DLD1 (cell line): ENCODE results near the gene ZNF22.

Experiments used
- in situ Hi-C: cut with HindIII; loops from 2 replicates; pipeline ENCODE4 v1.10.0; 2017; ENCODE audit warnings: low sequenced_read_pairs

Gene ZNF22

GRCh38 chr10:44989597-44990301 lies 11.0 kb upstream of the ZNF22 start:
- in situ Hi-C loops, result no loop called here

- in situ Hi-C loops, result no loop called here
Measured at GRCh38 chr10:44990302-44990655, 10.4 kb upstream of the ZNF22 start.

GRCh38 chr10:44990965-44991364 lies 9.8 kb upstream of the ZNF22 start:
- in situ Hi-C loops, result no loop called here

GRCh38 chr10:44991571-44991970 lies 9.2 kb upstream of the ZNF22 start:
- in situ Hi-C loops, result no loop called here

GRCh38 chr10:44992070-44992731 lies 8.5 kb upstream of the ZNF22 start:
- in situ Hi-C loops, result no loop called here

GRCh38 chr10:44992732-44993225 lies 7.9 kb upstream of the ZNF22 start:
- in situ Hi-C loops, result no loop called here

GRCh38 chr10:44993226-44993921 lies 7.3 kb upstream of the ZNF22 start:
- in situ Hi-C loops, result no loop called here

GRCh38 chr10:44993922-44994751 lies 6.6 kb upstream of the ZNF22 start:
- in situ Hi-C loops, result no loop called here

GRCh38 chr10:44994752-44995530 lies 5.8 kb upstream of the ZNF22 start:
- in situ Hi-C loops, result no loop called here

- in situ Hi-C loops, result no loop called here
Measured at GRCh38 chr10:44995581-44995913, 5.2 kb upstream of the ZNF22 start.

- in situ Hi-C loops, result no loop called here
Measured at GRCh38 chr10:44995914-44996669, 4.6 kb upstream of the ZNF22 start.

GRCh38 chr10:44997105-44997748 lies 3.5 kb upstream of the ZNF22 start:
- in situ Hi-C loops, result no loop called here

GRCh38 chr10:44998146-44998631 lies 2.5 kb upstream of the ZNF22 start:
- in situ Hi-C loops, result no loop called here

GRCh38 chr10:45000138-45000751 lies 478 bp upstream of the ZNF22 start:
- in situ Hi-C loops, result no loop called here

GRCh38 chr10:45001381-45002148 lies 842 bp downstream of the ZNF22 start:
- in situ Hi-C loops, result no loop called here

- in situ Hi-C loops, result no loop called here
Measured at GRCh38 chr10:45003432-45004000, 2.8 kb downstream of the ZNF22 start.

- in situ Hi-C loops, result no loop called here
Measured at GRCh38 chr10:45004661-45005060, 3.9 kb downstream of the ZNF22 start.

- in situ Hi-C loops, result no loop called here
Measured at GRCh38 chr10:45005284-45005683, 4.6 kb downstream of the ZNF22 start.
